RWPE2 (cell line): ENCODE data around the gene FBXO45.

ENCODE experiments used
- ATAC-seq: fragments of 200-7000 bp; cut with Tn5 transposase; 3 replicates; pipeline ENCODE4 v1.9.1; 2021; ENCODE audit warnings: low read depth
- DNase-seq: peaks from one replicate; pipeline ENCODE4 v3.0.0-alpha.2; 2020; ENCODE audit warnings: low spot score
- H3K27ac ChIP-seq: fragments of 450-650 bp; 2 replicates; pipeline ENCODE4 v1.5.1; 2017; ENCODE audit warnings: mild to moderate bottlenecking; ENCODE audit not compliant: poor library complexity, severe bottlenecking
- H3K27me3 ChIP-seq: fragments of 250-450 bp; sonication (Bioruptor Pico); 2 replicates; pipeline ENCODE4 v1.5.1; 2021; ENCODE audit warnings: mild to moderate bottlenecking, moderate library complexity; ENCODE audit not compliant: insufficient read depth, poor library complexity, severe bottlenecking
- H3K36me3 ChIP-seq: fragments of 250-450 bp; sonication (Bioruptor Pico); 2 replicates; pipeline ENCODE4 v1.5.1; 2020; ENCODE audit warnings: low read depth, mild to moderate bottlenecking, moderate library complexity
- H3K4me1 ChIP-seq: fragments of 250-450 bp; sonication (Bioruptor Pico); 2 replicates; pipeline ENCODE4 v1.5.1; 2021; ENCODE audit warnings: mild to moderate bottlenecking, moderate library complexity; ENCODE audit not compliant: insufficient read depth, poor library complexity, severe bottlenecking
- H3K4me3 ChIP-seq: fragments of 250-450 bp; sonication (Bioruptor Pico); 2 replicates; pipeline ENCODE4 v1.5.1; 2021; ENCODE audit warnings: mild to moderate bottlenecking, moderate library complexity; ENCODE audit not compliant: severe bottlenecking
- H3K9me3 ChIP-seq: fragments of 250-450 bp; sonication (Bioruptor Pico); 2 replicates; pipeline ENCODE4 v1.5.1; 2021; ENCODE audit warnings: mild to moderate bottlenecking, moderate library complexity; ENCODE audit not compliant: severe bottlenecking
- CTCF ChIP-seq: fragments of 450-650 bp; IDR thresholded peaks from one replicate; pipeline ENCODE4 v1.5.1; 2017; ENCODE audit warnings: mild to moderate bottlenecking, moderate library complexity; ENCODE audit not compliant: poor library complexity, severe bottlenecking

Gene FBXO45

GRCh38 chr3:196524527-196524926 lies 43.9 kb upstream of the FBXO45 start:
- peak; percentile 7 for TF ChIP-seq CTCF
- ATAC-seq (no peak), DNase-seq (no peak)
- no peak overlapping the region for H3K4me3 ChIP-seq
- no peaks in the 10 kb centered on the region for H3K4me1 ChIP-seq
- no peaks in the 10 kb centered on the region for H3K36me3 ChIP-seq
- H3K27me3 ChIP-seq, result no peaks in the 10 kb centered on the region
- H3K27ac ChIP-seq, result no peak overlapping the region
- H3K9me3 ChIP-seq, result peaks cover 5% of the 10 kb centered on the region

- no peak for ATAC-seq
- DNase-seq, result no peak
These were observed 43.3 kb upstream of the FBXO45 start for GRCh38 chr3:196525141-196525540.

GRCh38 chr3:196528639-196529233 lies 39.7 kb upstream of the FBXO45 start:
- DNase-seq (peak; percentile 64), ATAC-seq (peak; percentile 91)
- Histone ChIP-seq H3K27me3 (no peaks in the 10 kb centered on the region), H3K9me3 (no peaks in the 10 kb centered on the region), H3K4me3 (peak overlapping the region; percentile 27), H3K36me3 (no peaks in the 10 kb centered on the region), H3K27ac (no peak overlapping the region), H3K4me1 (no peaks in the 10 kb centered on the region)
- TF ChIP-seq CTCF, result peak; percentile 89

More at GRCh38 chr3:196525141-196525540, 43.3 kb upstream of the FBXO45 start:
- TF ChIP-seq CTCF, result no peak
- H3K27me3 ChIP-seq, result no peaks in the 10 kb centered on the region
- peaks cover 1% of the 10 kb centered on the region for H3K9me3 ChIP-seq
- H3K4me1 ChIP-seq, result no peaks in the 10 kb centered on the region
- H3K4me3 ChIP-seq, result no peak overlapping the region
- no peak overlapping the region for H3K27ac ChIP-seq
- no peaks in the 10 kb centered on the region for H3K36me3 ChIP-seq

- no peaks in the 10 kb centered on the region for H3K9me3 ChIP-seq
- H3K36me3 ChIP-seq, result no peaks in the 10 kb centered on the region
- no peak for ATAC-seq
- no peak for DNase-seq
- no peaks in the 10 kb centered on the region for H3K4me1 ChIP-seq
- H3K4me3 ChIP-seq, result no peak overlapping the region
- H3K27ac ChIP-seq, result no peak overlapping the region
- no peaks in the 10 kb centered on the region for H3K27me3 ChIP-seq
- TF ChIP-seq CTCF, result no peak
These were observed 37.0 kb upstream of the FBXO45 start for GRCh38 chr3:196531418-196531817.

GRCh38 chr3:196533260-196533681 lies 35.2 kb upstream of the FBXO45 start:
- H3K9me3 ChIP-seq, result no peaks in the 10 kb centered on the region
- H3K27ac ChIP-seq, result no peak overlapping the region
- H3K27me3 ChIP-seq, result no peaks in the 10 kb centered on the region
- no peaks in the 10 kb centered on the region for H3K36me3 ChIP-seq
- no peak overlapping the region for H3K4me3 ChIP-seq
- ATAC-seq, result no peak
- no peak for DNase-seq
- H3K4me1 ChIP-seq, result no peaks in the 10 kb centered on the region
- no peak for TF ChIP-seq CTCF
